PC-3 (cell line): ENCODE measurements around the gene TSHZ3. TPM values are rescaled to one million over a fixed set of nuclear protein-coding genes. Genes with fewer than 3 reads are reported as not detected.

Experiments
- ATAC-seq: fragments of 200-7000 bp; cut with Tn5 transposase; 2 replicates; pipeline ENCODE4 v1.9.1; 2020; ENCODE audit warnings: mild to moderate bottlenecking, moderate library complexity
- BruUV-seq: library from RNA; stranded (reverse); fragments of 400-500 nt; replicated peaks from 2 replicates; lab custom pipeline; 2021; lab: Mats Ljungman, UMichigan
- CTCF ChIA-PET: fragments of 300-600 bp; sonication (Branson Sonifier 250); formaldehyde crosslinking; loops from one replicate; lab custom pipeline; 2022; ENCODE audit warnings: antibody characterized with exemption; lab: Charles Lee
- POLR2A ChIA-PET: fragments of 300-600 bp; sonication (Branson Sonifier 250); formaldehyde crosslinking; loops from one replicate; lab custom pipeline; 2022; ENCODE audit warnings: antibody characterized with exemption; ENCODE audit not compliant: unreplicated experiment; lab: Charles Lee
- DNase-seq: peaks from one replicate; pipeline ENCODE4 v3.0.0-alpha.2; 2015
- H2AFZ ChIP-seq: fragments of 300-600 bp; sonication (generic); 2 replicates; pipeline ENCODE4 v1.6.0; 2016; ENCODE audit warnings: antibody characterized with exemption, low read length
- H3F3A ChIP-seq: fragments of 300-600 bp; sonication (generic); one replicate; pipeline ENCODE4 v1.6.0; 2017; ENCODE audit warnings: antibody characterized with exemption, low read length, control low read depth, mild to moderate bottlenecking; ENCODE audit not compliant: unreplicated experiment
- H3K27ac ChIP-seq: fragments of 300-600 bp; sonication (generic); 2 replicates; pipeline ENCODE4 v1.5.1; 2016; ENCODE audit warnings: mild to moderate bottlenecking, low read length
- H3K27me3 ChIP-seq: fragments of 300-600 bp; sonication (generic); 2 replicates; pipeline ENCODE4 v1.6.1; 2016; ENCODE audit warnings: low read length, mixed read lengths
- H3K36me3 ChIP-seq: fragments of 300-600 bp; sonication (generic); 2 replicates; pipeline ENCODE4 v1.6.1; 2016; ENCODE audit warnings: low read depth, mixed run types, low read length, mixed read lengths
- H3K4me1 ChIP-seq: fragments of 300-600 bp; sonication (generic); 2 replicates; pipeline ENCODE4 v1.5.1; 2016; ENCODE audit warnings: low read length; ENCODE audit not compliant: insufficient read depth
- H3K4me2 ChIP-seq: fragments of 300-600 bp; sonication (generic); 2 replicates; pipeline ENCODE4 v1.6.0; 2016; ENCODE audit warnings: low read length
- H3K4me3 ChIP-seq: fragments of 300-600 bp; sonication (generic); 2 replicates; pipeline ENCODE4 v1.5.1; 2016; ENCODE audit warnings: mild to moderate bottlenecking, low read length, mixed read lengths
- H3K79me2 ChIP-seq: fragments of 300-600 bp; sonication (generic); 2 replicates; pipeline ENCODE4 v1.6.1; 2017; ENCODE audit warnings: low read length, mixed read lengths
- H3K9ac ChIP-seq: fragments of 300-600 bp; sonication (generic); 2 replicates; pipeline ENCODE4 v1.6.0; 2016; ENCODE audit warnings: mild to moderate bottlenecking, low read length
- H3K9me2 ChIP-seq: fragments of 300-600 bp; sonication (generic); replicated peaks from 2 replicates; pipeline ENCODE4 v1.6.1; 2016; ENCODE audit warnings: mixed run types, low read length, mixed read lengths
- H3K9me3 ChIP-seq: fragments of 300-600 bp; sonication (generic); 2 replicates; pipeline ENCODE4 v1.6.1; 2016; ENCODE audit warnings: low read length, mixed read lengths
- H4K20me1 ChIP-seq: fragments of 300-600 bp; sonication (generic); 2 replicates; pipeline ENCODE4 v1.6.1; 2016; ENCODE audit warnings: low read length, mixed read lengths
- CTCF ChIP-seq: fragments of 300-600 bp; sonication (generic); conservative IDR thresholded peaks from 2 replicates; pipeline ENCODE4 v1.5.1; 2017; ENCODE audit warnings: antibody characterized with exemption, low read depth, mild to moderate bottlenecking, low read length
- EZH2 ChIP-seq: fragments of 300-600 bp; sonication (generic); IDR thresholded peaks from one replicate; pipeline ENCODE4 v1.6.1; 2017; ENCODE audit warnings: antibody characterized with exemption, mild to moderate bottlenecking, low read length; ENCODE audit not compliant: unreplicated experiment
- EZH2phosphoT487 ChIP-seq: fragments of 300-600 bp; sonication (generic); IDR thresholded peaks from 2 replicates; pipeline ENCODE4 v1.6.1; 2018; ENCODE audit warnings: mild to moderate bottlenecking, antibody characterized with exemption, low read length, borderline replicate concordance
- intact Hi-C: fragments of 100-400 bp; cut with micrococcal nuclease; formaldehyde crosslinking; loops from 2 replicates; pipeline ENCODE4 v1.9.0; 2023
- total RNA-seq: library from RNA; depleted of rRNA; stranded (reverse); fragments of >200 nt; gene quantifications from 2 replicates; pipeline ENCODE4 v1.2.3, GENCODE V29; 2014

Gene TSHZ3
- total RNA-seq, 1 experiment from 2014 or later: 0.18 TPM

GRCh38 chr19:31270897-31271296, 78.3 kb downstream of the TSHZ3 start:
- no peak overlapping the region for H3K27ac ChIP-seq
- H2AFZ ChIP-seq: no peak overlapping the region
- no peaks in the 10 kb centered on the region for H3K27me3 ChIP-seq
- H4K20me1 ChIP-seq: no peaks in the 10 kb centered on the region
- no peaks in the 10 kb centered on the region for H3K79me2 ChIP-seq
- no peak overlapping the region for H3K4me2 ChIP-seq
- H3F3A ChIP-seq: no peaks in the 10 kb centered on the region
- H3K36me3 ChIP-seq: no peaks in the 10 kb centered on the region
- intact Hi-C loops: no loop called here
- no peak overlapping the region for H3K4me3 ChIP-seq
- DNase-seq (no peak), ATAC-seq (no peak)
- CTCF ChIA-PET: no interaction called here
- H3K9me3 ChIP-seq: no peaks in the 10 kb centered on the region
- H3K9ac ChIP-seq: no peak overlapping the region
- no TSS peak for BruUV-seq
- H3K4me1 ChIP-seq: no peaks in the 10 kb centered on the region
- H3K9me2 ChIP-seq: no peaks in the 10 kb centered on the region
- POLR2A ChIA-PET: no interaction called here
- TF ChIP-seq CTCF (no peak), EZH2phosphoT487 (no peak), EZH2 (no peak)

GRCh38 chr19:31269425-31270127, 79.7 kb downstream of the TSHZ3 start:
- Histone ChIP-seq H3K9me2 (no peaks in the 10 kb centered on the region), H4K20me1 (no peaks in the 10 kb centered on the region), H3K4me3 (no peak overlapping the region), H3K4me2 (no peak overlapping the region), H3K9me3 (no peaks in the 10 kb centered on the region), H3K4me1 (no peaks in the 10 kb centered on the region), H3K27ac (no peak overlapping the region), H2AFZ (no peak overlapping the region), H3F3A (no peaks in the 10 kb centered on the region), H3K27me3 (no peaks in the 10 kb centered on the region), H3K79me2 (no peaks in the 10 kb centered on the region), H3K9ac (no peak overlapping the region), H3K36me3 (no peaks in the 10 kb centered on the region)
- TF ChIP-seq EZH2phosphoT487 (no peak), CTCF (no peak), EZH2 (no peak)
- POLR2A ChIA-PET: no interaction called here
- intact Hi-C loops: no loop called here
- no peak for DNase-seq
- no TSS peak for BruUV-seq
- CTCF ChIA-PET: no interaction called here
- ATAC-seq: no peak

GRCh38 chr19:31268751-31269383, 80.4 kb downstream of the TSHZ3 start:
- Histone ChIP-seq H3K9ac (no peak overlapping the region), H3K9me2 (no peaks in the 10 kb centered on the region)
- BruUV-seq: no TSS peak

More at GRCh38 chr19:31268751-31269383, 80.4 kb downstream of the TSHZ3 start:
- H3K4me3 ChIP-seq: no peak overlapping the region
- ChIA-PET CTCF (no interaction called here), POLR2A (no interaction called here)
- H4K20me1 ChIP-seq: no peaks in the 10 kb centered on the region
- no peaks in the 10 kb centered on the region for H3F3A ChIP-seq
- no peak for TF ChIP-seq CTCF
- no peak for TF ChIP-seq EZH2phosphoT487
- TF ChIP-seq EZH2: no peak
- no peak for DNase-seq
- H3K9me3 ChIP-seq: no peaks in the 10 kb centered on the region
- H3K4me1 ChIP-seq: no peaks in the 10 kb centered on the region
- H3K27ac ChIP-seq: no peak overlapping the region
- no peaks in the 10 kb centered on the region for H3K36me3 ChIP-seq
- no peak overlapping the region for H2AFZ ChIP-seq
- no peak for ATAC-seq
- no peak overlapping the region for H3K4me2 ChIP-seq
- H3K27me3 ChIP-seq: no peaks in the 10 kb centered on the region
- intact Hi-C loops: no loop called here
- H3K79me2 ChIP-seq: no peaks in the 10 kb centered on the region
